Spleen (tissue), 11 donors: ENCODE results near the gene RAD54L2. TPM values are rescaled to one million over a fixed set of nuclear protein-coding genes. Genes with fewer than 3 reads are reported as not detected.

ENCODE experiments used
- DNase-seq: peaks from one replicate; pipeline ENCODE4 v3.0.0-alpha.2; 2020
- H3K27ac ChIP-seq, 8 donors: fragments of 200-600 bp; sonication (generic) in 7 of 8; 1 replicate in 4 of 8; 2 replicates in 4 of 8; pipeline versions ENCODE4 v1.5.0 to v1.8.0; 2016 to 2021; ENCODE audit warnings: inconsistent platforms in 4 of 8, mild to moderate bottlenecking in 4 of 8, moderate library complexity in 1 of 8
- H3K27me3 ChIP-seq, 7 donors: fragments of 200-600 bp; sonication (generic) in 6 of 7; replicated peaks in 1 of 7; 1 replicate in 4 of 7; 2 replicates in 3 of 7; pipeline versions ENCODE4 v1.5.0 to v1.8.0; 2016 to 2021; ENCODE audit warnings: inconsistent platforms in 3 of 7, mild to moderate bottlenecking in 1 of 7
- H3K36me3 ChIP-seq, 6 donors: fragments of 200-600 bp; sonication (generic) in 5 of 6; 1 replicate in 4 of 6; 2 replicates in 2 of 6; pipeline versions ENCODE4 v1.5.0 to v1.8.0; 2016 to 2021; ENCODE audit warnings: inconsistent platforms in 2 of 6
- H3K4me1 ChIP-seq, 6 donors: fragments of 200-600 bp; sonication (generic) in 5 of 6; 1 replicate in 3 of 6; 2 replicates in 3 of 6; pipeline versions ENCODE4 v1.5.0 to v1.8.0; 2016 to 2021; ENCODE audit warnings: inconsistent platforms in 3 of 6
- H3K4me3 ChIP-seq, 8 donors: fragments of 200-600 bp; sonication (generic) in 7 of 8; 1 replicate in 4 of 8; 2 replicates in 4 of 8; pipeline versions ENCODE4 v1.5.0 to v1.8.0; 2016 to 2021; ENCODE audit warnings: inconsistent platforms in 4 of 8, mild to moderate bottlenecking in 4 of 8, moderate library complexity in 2 of 8
- H3K9me3 ChIP-seq, 8 donors: fragments of 200-600 bp; sonication (generic) in 7 of 8; 1 replicate in 4 of 8; 2 replicates in 4 of 8; pipeline versions ENCODE4 v1.5.0 to v1.8.0; 2016 to 2021; ENCODE audit warnings: inconsistent platforms in 4 of 8
- POLR2A ChIP-seq, 3 donors: fragments of 450-650 bp; IDR thresholded peaks; one replicate each; pipeline ENCODE4 v1.5.1; 2017; ENCODE audit warnings: antibody characterized with exemption in 3 of 3, mild to moderate bottlenecking in 1 of 3
- POLR2AphosphoS5 ChIP-seq, 3 donors: sonication (generic); formaldehyde crosslinking; IDR thresholded peaks; one replicate each; pipeline ENCODE4 v1.5.1; 2017; ENCODE audit warnings: antibody characterized with exemption in 3 of 3
- WGBS, 5 donors: extraction: QIAGEN DNeasy Blood & Tissue Kit in 3 of 5; methylation state at CpG; one replicate each; pipeline versions ENCODE4 v1.1.5 to v1.1.7; 2013 to 2018; 5-methylcytosine and 5-hydroxymethylcytosine counted together
- intact Hi-C: fragments of 100-400 bp; cut with DNase I; formaldehyde crosslinking; loops from one replicate; pipeline ENCODE4 v1.15.0; 2023; ENCODE audit warnings: low total_unique reads
- polyA plus RNA-seq, 3 donors: library from polyadenylated mRNA; stranded (reverse); fragments of 200-250 nt; gene quantifications; one replicate each; pipeline ENCODE4 v1.2.1, GENCODE V29; 2013
- total RNA-seq, 7 donors: library from RNA; depleted of rRNA in 3 of 7; stranded (reverse); fragments of >200 nt in 3 of 7; fragmentation: NEBNext Ultra II Directional in 4 of 7; extraction: Animal tissue kit (Norgen Biotek cat#: 25700) in 4 of 7; gene quantifications; one replicate each; pipeline versions ENCODE4 v1.1.0 to v1.2.1, GENCODE V29; 2016 to 2021
- TF ChIP-seq, protein P1 (sequence below), 11 experiments: fragments of 200-600 bp in 7 of 11; fragments of 450-650 bp in 4 of 11; sonication (generic) in 4 of 11; IDR thresholded peaks in 8 of 11; conservative IDR thresholded peaks in 3 of 11; 1 replicate in 7 of 11; 2 replicates in 4 of 11; pipeline versions ENCODE4 v1.4.0 to v1.8.0; 2016 to 2021; ENCODE audit warnings: antibody characterized with exemption in 11 of 11, inconsistent platforms in 4 of 11, mild to moderate bottlenecking in 1 of 11
- donor health status: healthy with polysubstance abuse.
- donor health status: DM: no; HTN: no; CAD: no; lungs with moderate emphysema.
- donor health status: DM: no; HTN: no; CAD: no.
- donor health status: Bipolar disorder and iron deficiency.
- donor health status: healthy.
- donor health status: DM: no; HTN: no; CAD: no.
- donor health status: DM: yes; HTN: yes; CAD: no.

The RAD54L2 gene
- total and polyA plus RNA-seq, 10 donors = 1.4 to 36.7 (median 30.6) TPM

DNA sequence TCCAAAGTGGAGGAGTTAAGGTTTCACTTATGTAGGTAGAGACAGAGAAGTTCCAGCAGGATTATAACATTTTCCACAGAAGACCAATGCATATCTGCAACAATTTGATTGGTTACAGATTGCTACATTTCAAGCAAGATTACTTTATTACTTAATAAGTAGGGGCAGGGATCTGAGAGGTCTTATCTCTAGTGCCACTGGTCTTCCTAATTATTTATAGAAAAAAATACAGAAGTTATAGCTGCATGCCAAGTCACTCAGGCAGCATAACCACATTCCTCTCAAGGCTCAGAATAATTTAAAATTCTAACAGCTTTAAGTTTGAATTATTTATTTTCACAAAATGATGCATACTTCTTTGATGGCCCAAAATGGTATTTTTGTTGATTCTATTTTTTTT is 30.5 kb downstream of the RAD54L2 start:
- peaks cover 0 to 44% (median 2%) of the 10 kb centered on the region in 6 donors for H3K36me3 ChIP-seq
- no peaks in the 10 kb centered on the region for H3K9me3 ChIP-seq
- no peak overlapping the region for H3K4me3 ChIP-seq
- peaks cover 6 to 41% (median 21%) of the 10 kb centered on the region in 6 donors for H3K4me1 ChIP-seq
- H3K27ac ChIP-seq = peak overlapping the region in 5 of 8 donors; percentile 18 to 56 (median 46)
- no peaks in the 10 kb centered on the region for H3K27me3 ChIP-seq
- DNase-seq = no peak
- TF ChIP-seq, protein P1, sequence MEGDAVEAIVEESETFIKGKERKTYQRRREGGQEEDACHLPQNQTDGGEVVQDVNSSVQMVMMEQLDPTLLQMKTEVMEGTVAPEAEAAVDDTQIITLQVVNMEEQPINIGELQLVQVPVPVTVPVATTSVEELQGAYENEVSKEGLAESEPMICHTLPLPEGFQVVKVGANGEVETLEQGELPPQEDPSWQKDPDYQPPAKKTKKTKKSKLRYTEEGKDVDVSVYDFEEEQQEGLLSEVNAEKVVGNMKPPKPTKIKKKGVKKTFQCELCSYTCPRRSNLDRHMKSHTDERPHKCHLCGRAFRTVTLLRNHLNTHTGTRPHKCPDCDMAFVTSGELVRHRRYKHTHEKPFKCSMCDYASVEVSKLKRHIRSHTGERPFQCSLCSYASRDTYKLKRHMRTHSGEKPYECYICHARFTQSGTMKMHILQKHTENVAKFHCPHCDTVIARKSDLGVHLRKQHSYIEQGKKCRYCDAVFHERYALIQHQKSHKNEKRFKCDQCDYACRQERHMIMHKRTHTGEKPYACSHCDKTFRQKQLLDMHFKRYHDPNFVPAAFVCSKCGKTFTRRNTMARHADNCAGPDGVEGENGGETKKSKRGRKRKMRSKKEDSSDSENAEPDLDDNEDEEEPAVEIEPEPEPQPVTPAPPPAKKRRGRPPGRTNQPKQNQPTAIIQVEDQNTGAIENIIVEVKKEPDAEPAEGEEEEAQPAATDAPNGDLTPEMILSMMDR (IDR thresholded peaks at IDR 0.05 in 8 of 11, conservative IDR thresholded peaks at IDR 0.05 in 3 of 11) = no peak
- TF ChIP-seq POLR2A (IDR thresholded peaks at IDR 0.05) = no peak
- TF ChIP-seq POLR2AphosphoS5 (IDR thresholded peaks at IDR 0.05) = no peak
- intact Hi-C loops = no loop called here

DNA sequence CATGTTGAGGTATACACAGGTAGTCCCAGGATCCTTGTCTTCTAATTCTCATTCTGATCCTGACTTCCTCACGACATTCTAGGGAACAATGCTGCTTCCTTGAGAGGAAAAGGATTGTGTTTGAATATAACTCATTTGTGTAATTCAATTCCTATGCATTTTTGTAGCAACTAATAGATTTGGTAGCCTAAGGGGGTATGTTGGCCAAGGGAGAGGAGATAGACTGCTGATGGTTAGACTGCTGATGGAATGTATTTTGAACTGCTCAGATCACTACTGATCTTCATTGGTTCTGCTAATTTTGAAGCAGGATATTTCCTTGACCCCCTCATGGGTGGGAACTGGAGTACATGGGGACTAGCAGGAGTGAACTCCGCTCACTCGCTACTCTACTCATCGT is 39.7 kb downstream of the RAD54L2 start:
- no peak overlapping the region for H3K27ac ChIP-seq
- intact Hi-C loops = no loop called here
- H3K27me3 ChIP-seq = no peaks in the 10 kb centered on the region
- DNase-seq = no peak
- no peak overlapping the region for H3K4me3 ChIP-seq
- H3K4me1 ChIP-seq = no peaks in the 10 kb centered on the region
- H3K9me3 ChIP-seq = peaks cover 0 to 5% (median 0%) of the 10 kb centered on the region in 8 donors
- peaks cover 0 to 43% (median 2%) of the 10 kb centered on the region in 6 donors for H3K36me3 ChIP-seq
- 94 to 99% (median 98%) methylated on average over 4 of the region's 4 CpGs for WGBS, 5 donors
- TF ChIP-seq, protein P1 (IDR thresholded peaks at IDR 0.05 in 8 of 11, conservative IDR thresholded peaks at IDR 0.05 in 3 of 11) = no peak
- no peak for TF ChIP-seq POLR2A (IDR thresholded peaks at IDR 0.05)
- no peak for TF ChIP-seq POLR2AphosphoS5 (IDR thresholded peaks at IDR 0.05)

DNA sequence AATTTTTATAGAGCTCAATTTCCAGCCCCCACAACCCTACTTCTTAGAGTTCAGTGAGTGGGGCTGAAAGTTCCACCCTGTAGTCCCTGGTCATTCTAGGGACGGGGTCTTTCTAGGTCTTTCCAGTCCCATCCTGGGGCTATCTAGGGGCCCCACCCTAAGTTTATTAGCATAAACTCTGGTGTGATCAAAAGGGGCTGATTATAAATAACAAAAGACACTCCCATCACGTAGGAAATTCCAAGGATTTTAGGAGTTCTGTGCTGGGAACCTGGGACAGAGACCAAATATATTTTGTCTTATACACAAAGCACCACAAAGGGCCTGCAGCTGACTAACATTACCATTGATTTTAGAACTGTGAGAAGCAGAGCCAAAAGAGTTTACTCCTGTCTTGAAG is 41.9 kb downstream of the RAD54L2 start:
- no peak for TF ChIP-seq POLR2A (IDR thresholded peaks at IDR 0.05)
- no peak for TF ChIP-seq POLR2AphosphoS5 (IDR thresholded peaks at IDR 0.05)
- TF ChIP-seq, protein P1 (IDR thresholded peaks at IDR 0.05 in 8 of 11, conservative IDR thresholded peaks at IDR 0.05 in 3 of 11) = no peak
- intact Hi-C loops = no loop called here
- no peaks in the 10 kb centered on the region for H3K27me3 ChIP-seq

DNA sequence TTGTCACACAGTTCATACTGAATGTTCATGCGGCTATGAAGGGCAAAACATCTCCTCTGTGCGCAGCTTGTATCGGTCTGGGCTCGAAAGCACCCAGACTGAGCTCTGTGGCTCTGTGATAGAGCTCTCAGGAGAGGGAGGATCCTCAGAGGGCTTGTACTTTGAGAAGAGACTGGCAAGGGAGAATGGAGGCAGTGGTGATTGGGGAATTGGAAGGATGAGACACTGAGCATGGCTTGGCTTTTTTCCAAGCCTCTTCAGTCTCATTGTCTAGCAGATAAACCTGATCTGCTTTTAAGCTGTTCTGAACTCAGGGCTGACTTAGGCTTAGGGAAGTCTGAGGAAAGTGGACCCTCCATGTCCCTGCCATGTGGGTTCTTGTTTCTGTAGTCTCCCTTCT is 43.0 kb downstream of the RAD54L2 start:
- TF ChIP-seq POLR2AphosphoS5 (IDR thresholded peaks at IDR 0.05) (no peak), POLR2A (IDR thresholded peaks at IDR 0.05) (no peak)
- TF ChIP-seq, protein P1 (IDR thresholded peaks at IDR 0.05 in 8 of 11, conservative IDR thresholded peaks at IDR 0.05 in 3 of 11) = no peak
- WGBS, 5 donors = 93 to 95% (median 94%) methylated on average over 4 of the region's 4 CpGs
- intact Hi-C loops = no loop called here
- H3K27me3 ChIP-seq = no peaks in the 10 kb centered on the region
- H3K4me3 ChIP-seq = no peak overlapping the region
- H3K9me3 ChIP-seq = peaks cover 0 to 5% (median 0%) of the 10 kb centered on the region in 8 donors
- no peak overlapping the region for H3K27ac ChIP-seq
- peaks cover 0 to 3% (median 0%) of the 10 kb centered on the region in 6 donors for H3K4me1 ChIP-seq
- peaks cover 0 to 47% (median 2%) of the 10 kb centered on the region in 6 donors for H3K36me3 ChIP-seq
- no peak for DNase-seq

More for the DNA sequence above, 41.9 kb downstream of the RAD54L2 start:
- Histone ChIP-seq H3K4me1 (peaks cover 0 to 3% (median 0%) of the 10 kb centered on the region in 6 donors), H3K4me3 (no peak overlapping the region), H3K9me3 (peaks cover 0 to 5% (median 0%) of the 10 kb centered on the region in 8 donors), H3K27ac (no peak overlapping the region), H3K36me3 (peaks cover 0 to 43% (median 2%) of the 10 kb centered on the region in 6 donors)
- DNase-seq = no peak
- WGBS, 5 donors = 83 to 94% (median 88%) methylated on average over 2 of the region's 2 CpGs
